ENCODE data around the gene PLTP.
"Not testable (repeated sequence)": the region's sequence is repeated elsewhere in the genome, so short reads cannot be mapped to it uniquely, and the experiment has no call there.

The PLTP gene

DNA sequence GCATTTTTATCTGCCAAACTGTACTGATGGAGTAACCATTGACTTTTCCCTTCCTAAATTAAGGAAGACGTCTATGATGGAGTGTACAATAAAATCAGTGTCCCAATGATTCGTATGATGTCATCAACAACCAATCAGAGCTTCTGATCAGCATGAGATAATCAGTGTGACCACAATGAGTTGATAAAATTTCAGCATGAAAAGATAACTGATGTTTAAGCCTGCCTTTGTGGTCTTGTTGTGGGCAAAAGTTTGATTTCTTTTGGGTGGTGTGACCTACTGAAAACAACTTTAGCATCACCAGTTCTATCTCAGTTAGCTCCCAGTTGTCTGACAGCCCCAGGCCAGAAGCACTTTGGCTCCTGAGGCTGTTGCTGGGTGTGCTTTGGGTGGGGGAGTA lies 25.8 kb upstream of the PLTP start:
- Mint-ChIP-seq H3K36me3 (ENCODE audit: insufficient read depth) (peaks cover 79% of the 10 kb centered on the region), H3K9me3 (no peaks in the 10 kb centered on the region), H3K27ac (peak overlapping the region; percentile 82 to 92), H3K4me1 (ENCODE audit: low read depth in 2 of 2) (peaks cover 21 to 24% of the 10 kb centered on the region in 2 donors), H3K27me3 (no peaks in the 10 kb centered on the region), H3K4me3 (peak overlapping the region; percentile 50 to 59)
- ATAC-seq (replicated peaks) (no peak), DNase-seq (no peak)

DNA sequence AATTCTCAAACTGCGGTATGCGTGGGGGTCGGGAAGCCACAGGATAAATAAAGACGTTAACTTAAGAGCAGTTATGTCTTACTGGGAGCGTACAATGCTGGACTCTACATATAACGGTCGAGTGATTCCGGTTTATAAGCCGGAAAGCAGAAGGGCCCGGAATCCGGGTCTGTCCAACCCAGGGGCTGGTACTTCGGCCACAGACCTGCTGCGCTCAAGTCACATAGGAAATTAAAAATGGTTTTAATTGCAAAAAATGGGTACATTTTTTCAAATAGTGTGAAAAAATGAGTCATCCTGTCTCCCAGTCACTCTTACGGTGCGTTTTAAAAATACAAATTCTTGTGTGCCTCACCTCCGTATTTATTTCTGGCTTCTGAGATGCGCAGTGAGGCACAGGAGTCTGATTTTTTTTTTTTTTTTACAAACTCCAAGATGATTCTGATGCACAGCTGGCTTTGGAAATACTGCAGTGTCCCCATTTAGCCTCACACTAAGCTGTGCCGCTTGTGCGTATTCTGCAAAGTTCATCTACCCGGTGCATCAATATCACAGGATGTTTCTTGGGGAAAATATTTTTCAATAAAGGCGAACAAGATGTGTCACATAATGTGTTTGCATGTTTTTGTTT lies 23.6 kb upstream of the PLTP start:
- peak overlapping the region; percentile 97 to 99 for H3K27ac Mint-ChIP-seq
- DNase-seq (no peak), ATAC-seq (replicated peaks) (no peak)
- no peaks in the 10 kb centered on the region for H3K9me3 Mint-ChIP-seq
- peaks cover 21 to 24% of the 10 kb centered on the region in 2 donors for H3K4me1 Mint-ChIP-seq (ENCODE audit: low read depth in 2 of 2)
- H3K4me3 Mint-ChIP-seq = peak overlapping the region; percentile 98 to 99
- H3K36me3 Mint-ChIP-seq (ENCODE audit: insufficient read depth) = peaks cover 66% of the 10 kb centered on the region
- H3K27me3 Mint-ChIP-seq = no peaks in the 10 kb centered on the region

DNA sequence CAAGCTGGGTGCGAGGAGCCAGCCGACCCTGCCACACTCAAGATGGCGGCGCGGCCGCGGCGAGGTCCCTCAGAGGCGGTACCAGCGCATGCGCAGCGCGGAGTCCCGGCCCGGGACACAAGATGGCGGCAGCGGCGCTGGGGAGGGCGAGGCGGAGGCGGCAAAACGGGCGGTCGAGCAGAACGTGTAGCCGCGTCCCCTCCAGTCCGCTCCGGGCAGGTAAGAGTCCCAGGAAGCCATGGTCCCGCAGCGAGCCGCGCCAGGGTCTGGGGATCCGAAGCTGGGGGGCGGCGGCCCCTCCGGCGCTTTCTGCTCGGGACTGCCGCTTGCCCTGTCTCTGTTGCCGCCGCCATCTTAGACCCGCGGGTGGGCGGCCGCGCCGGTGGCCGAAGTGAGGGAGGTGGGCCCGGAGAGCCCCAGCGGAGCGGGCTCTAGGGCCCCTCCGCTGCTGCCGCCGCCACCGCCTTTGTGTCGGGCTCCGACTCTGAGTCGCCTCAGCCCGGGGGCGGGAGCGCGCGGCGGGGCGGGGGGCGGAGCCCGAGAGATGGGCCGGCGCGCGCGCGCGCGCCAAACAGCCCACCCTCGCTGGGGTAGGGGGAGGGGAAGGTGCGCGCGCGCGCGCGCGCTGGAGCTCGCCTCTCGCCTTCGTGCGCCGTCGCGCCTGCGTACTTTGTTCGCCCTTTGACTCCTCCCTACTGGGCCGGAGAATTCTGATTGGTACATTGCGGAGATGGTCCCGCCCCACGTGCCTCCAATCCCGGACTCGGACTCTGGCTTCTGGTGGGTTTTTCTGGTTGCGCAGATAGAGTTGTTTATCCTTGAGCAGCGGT lies 22.8 kb upstream of the PLTP start, which contains the start of gene PCIF1:
Gene PCIF1, plus strand, starts transcription at position 98 of the 830 bp plus-strand sequence. CDS start 4,317 bp downstream, outside the sequence.
- Mint-ChIP-seq H3K36me3 (ENCODE audit: insufficient read depth) (peaks cover 60% of the 10 kb centered on the region), H3K4me3 (peak within 1 kb of the TSS; percentile 98 to 99), H3K27me3 (no peaks in the 10 kb centered on the region), H3K27ac (peak within 1 kb of the TSS; percentile 97 to 99), H3K9me3 (no peaks in the 10 kb centered on the region), H3K4me1 (ENCODE audit: low read depth in 2 of 2) (peaks cover 21 to 24% of the 10 kb centered on the region in 2 donors)
- DNase-seq = peak; percentile 99
- peak; percentile 78 for ATAC-seq (replicated peaks)

DNA sequence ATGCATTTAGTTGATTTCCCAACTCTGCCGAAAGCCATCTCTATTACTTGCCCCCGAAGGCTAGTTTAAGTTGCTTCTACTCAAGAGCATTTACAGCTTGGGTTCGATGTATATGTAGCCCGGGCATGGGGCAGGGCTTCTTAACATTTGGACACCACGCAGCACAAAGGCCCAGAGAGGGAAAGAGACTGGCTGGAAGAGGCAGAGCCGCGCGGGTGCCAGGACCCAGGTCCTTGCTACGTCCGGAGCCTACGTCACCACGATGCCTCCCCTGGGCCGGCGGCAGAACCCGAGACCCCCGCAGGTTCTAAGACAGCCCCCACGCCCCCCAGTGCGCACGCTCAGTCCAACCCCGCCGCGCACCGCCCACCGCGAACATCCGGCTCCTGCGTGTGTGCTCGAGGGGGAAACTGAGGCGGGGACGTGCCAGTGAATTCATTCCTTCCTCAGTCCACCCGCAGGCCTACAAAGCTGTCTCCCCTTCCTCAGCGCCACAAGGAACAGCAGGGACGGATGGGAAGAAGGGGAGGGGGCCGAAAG lies 22.2 kb upstream of the PLTP start:
- no peaks in the 10 kb centered on the region for H3K27me3 Mint-ChIP-seq
- ATAC-seq (replicated peaks) (peak; percentile 4), DNase-seq (peak in 2 of 3 experiments; percentile 18 to 40)
- peaks cover 53% of the 10 kb centered on the region for H3K36me3 Mint-ChIP-seq (ENCODE audit: insufficient read depth)
- peak overlapping the region; percentile 97 to 99 for H3K27ac Mint-ChIP-seq
- H3K4me1 Mint-ChIP-seq (ENCODE audit: low read depth in 2 of 2) = peaks cover 21% of the 10 kb centered on the region in 2 donors
- no peaks in the 10 kb centered on the region for H3K9me3 Mint-ChIP-seq
- peak overlapping the region; percentile 98 to 99 for H3K4me3 Mint-ChIP-seq

DNA sequence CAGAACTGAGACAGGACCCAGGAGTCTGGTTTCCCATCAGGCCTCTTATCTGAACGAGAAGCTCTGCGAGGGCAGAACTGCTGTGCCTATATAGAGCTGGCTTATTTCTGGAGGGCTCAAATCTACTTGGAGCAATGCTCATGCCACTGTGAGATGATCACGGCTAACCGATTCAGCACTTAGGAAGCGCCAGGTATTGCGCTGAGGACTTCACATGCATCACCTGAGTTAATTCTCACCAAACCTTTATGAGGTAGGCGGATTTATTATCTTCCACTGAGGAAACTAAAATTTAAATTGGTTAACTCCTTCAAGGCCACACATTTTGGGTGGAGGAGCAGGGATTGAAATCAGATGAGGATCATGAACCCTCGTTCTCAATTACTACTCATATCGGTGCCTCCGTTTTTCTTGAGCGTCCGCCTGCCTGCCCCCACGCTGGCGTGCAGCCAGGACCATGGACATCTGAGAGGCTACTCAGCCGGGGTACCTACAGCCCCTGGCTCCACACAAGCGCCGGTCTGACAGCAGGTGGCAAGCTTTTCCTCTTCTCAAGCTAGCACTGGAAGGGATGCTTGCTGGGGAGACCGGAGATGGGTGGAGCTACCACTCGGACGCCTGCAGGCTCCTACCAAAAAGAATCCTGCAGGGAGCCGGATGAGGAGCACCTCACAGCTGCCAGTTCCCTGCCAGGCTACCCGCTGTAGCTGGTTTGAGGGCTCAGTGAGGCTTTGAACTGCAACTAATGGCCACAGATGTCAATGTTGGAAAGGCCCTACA lies 21.5 kb upstream of the PLTP start:
- Mint-ChIP-seq H3K9me3 (no peaks in the 10 kb centered on the region), H3K4me3 (peak overlapping the region; percentile 98 to 99), H3K27ac (peak overlapping the region; percentile 97 to 99), H3K36me3 (ENCODE audit: insufficient read depth) (peaks cover 47% of the 10 kb centered on the region), H3K4me1 (ENCODE audit: low read depth in 2 of 2) (peaks cover 17 to 19% of the 10 kb centered on the region in 2 donors), H3K27me3 (no peaks in the 10 kb centered on the region)
- DNase-seq = peak; percentile 25 to 40 (median 28)
- ATAC-seq (replicated peaks) = no peak

DNA sequence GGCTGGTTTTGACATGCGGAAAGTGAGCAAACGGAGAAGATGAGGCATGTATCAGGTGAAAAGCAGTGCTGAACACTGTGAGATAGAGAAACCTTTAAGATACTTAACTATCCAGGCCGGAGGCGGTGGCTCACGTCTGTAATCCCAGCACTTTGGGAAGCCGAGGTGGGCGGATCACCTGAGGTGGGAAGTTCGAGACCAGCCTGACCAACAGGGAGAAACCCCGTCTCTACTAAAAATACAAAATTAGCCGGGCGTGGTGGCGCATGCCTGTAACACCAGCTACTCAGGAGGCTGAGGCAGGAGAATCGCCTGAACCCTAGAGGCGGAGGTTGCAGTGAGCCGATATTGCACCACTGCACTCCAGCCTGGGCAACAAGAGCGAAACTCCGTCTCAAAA lies 19.7 kb upstream of the PLTP start:
- ATAC-seq (replicated peaks); H3K4me3 Mint-ChIP-seq: not testable (repeated sequence)

DNA sequence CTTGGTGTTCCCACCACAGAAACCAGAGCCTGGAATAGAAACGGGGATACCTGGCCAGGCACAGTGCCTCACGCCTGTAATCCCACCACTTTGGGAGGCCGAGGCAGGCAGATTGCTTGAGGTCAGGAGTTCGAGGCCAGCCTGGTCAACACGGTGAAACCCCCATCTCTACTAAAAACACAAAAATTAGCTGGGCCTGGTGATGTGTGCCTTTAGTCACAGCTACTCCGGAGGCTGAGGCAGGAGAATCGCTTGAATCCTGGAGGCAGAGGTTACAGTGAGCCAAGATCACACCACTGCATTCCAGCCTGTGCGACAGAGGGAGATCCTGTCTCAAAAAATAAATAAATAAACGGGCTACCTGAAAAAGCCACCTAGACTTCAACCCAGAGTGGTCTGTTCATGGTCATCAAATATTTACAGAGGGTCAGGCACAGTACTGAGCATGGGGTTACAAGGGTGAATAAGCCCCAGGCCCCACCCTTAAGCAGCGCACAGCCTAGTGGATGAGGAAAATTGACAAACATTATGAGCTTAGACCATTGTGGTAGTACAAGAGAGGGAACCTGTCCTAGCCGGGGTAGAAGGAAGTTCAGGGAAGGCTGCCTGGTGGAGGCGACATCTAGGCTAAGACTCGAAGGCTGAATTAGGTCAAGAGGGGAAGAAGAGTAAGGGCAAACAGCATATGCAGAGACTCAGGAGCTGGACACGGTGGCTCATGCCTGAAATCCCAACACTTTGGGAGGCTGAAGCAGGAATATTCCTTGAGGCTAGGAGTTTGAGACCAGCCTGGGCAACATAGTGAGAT lies 15.3 kb upstream of the PLTP start:
- H3K4me1 Mint-ChIP-seq (ENCODE audit: low read depth in 2 of 2) = no peaks in the 10 kb centered on the region
- no peaks in the 10 kb centered on the region for H3K9me3 Mint-ChIP-seq
- H3K36me3 Mint-ChIP-seq (ENCODE audit: insufficient read depth) = peaks cover 3% of the 10 kb centered on the region
- DNase-seq (no peak), ATAC-seq (replicated peaks) (no peak)
- no peak overlapping the region for H3K4me3 Mint-ChIP-seq
- H3K27ac Mint-ChIP-seq = peak overlapping the region in 1 of 2 donors; percentile 63
- peaks cover 0 to 6% of the 10 kb centered on the region in 2 donors for H3K27me3 Mint-ChIP-seq

More for the DNA sequence above, 19.7 kb upstream of the PLTP start:
- not testable (repeated sequence) for H3K27ac Mint-ChIP-seq; DNase-seq; H3K9me3 Mint-ChIP-seq; H3K27me3 Mint-ChIP-seq; H3K4me1 Mint-ChIP-seq (ENCODE audit: low read depth in 2 of 2)
- peaks cover 34% of the 10 kb centered on the region for H3K36me3 Mint-ChIP-seq (ENCODE audit: insufficient read depth)

DNA sequence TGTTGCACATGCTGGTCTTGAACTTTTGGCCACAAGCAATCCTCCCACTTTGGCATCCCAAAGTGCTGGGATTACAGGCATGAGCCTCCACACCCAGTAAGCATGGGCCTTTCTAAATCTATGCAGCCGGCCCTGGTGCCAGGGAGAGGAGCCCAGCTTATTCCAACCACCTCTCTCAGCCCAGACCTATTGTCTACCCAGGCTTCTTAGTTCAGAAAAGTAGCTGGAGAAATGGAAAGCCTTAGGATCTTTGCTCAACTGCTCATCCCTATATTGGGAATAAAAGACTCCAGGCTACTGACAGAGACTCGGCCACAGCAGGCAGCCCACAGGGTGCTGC lies 14.7 kb upstream of the PLTP start:
- H3K4me3 Mint-ChIP-seq = no peak overlapping the region
- ATAC-seq (replicated peaks) = no peak
- no peaks in the 10 kb centered on the region for H3K9me3 Mint-ChIP-seq
- DNase-seq = no peak
- peaks cover 3% of the 10 kb centered on the region for H3K36me3 Mint-ChIP-seq (ENCODE audit: insufficient read depth)
- peaks cover 5 to 12% of the 10 kb centered on the region in 2 donors for H3K27me3 Mint-ChIP-seq
- no peak overlapping the region for H3K27ac Mint-ChIP-seq
- H3K4me1 Mint-ChIP-seq (ENCODE audit: low read depth in 2 of 2) = no peaks in the 10 kb centered on the region

DNA sequence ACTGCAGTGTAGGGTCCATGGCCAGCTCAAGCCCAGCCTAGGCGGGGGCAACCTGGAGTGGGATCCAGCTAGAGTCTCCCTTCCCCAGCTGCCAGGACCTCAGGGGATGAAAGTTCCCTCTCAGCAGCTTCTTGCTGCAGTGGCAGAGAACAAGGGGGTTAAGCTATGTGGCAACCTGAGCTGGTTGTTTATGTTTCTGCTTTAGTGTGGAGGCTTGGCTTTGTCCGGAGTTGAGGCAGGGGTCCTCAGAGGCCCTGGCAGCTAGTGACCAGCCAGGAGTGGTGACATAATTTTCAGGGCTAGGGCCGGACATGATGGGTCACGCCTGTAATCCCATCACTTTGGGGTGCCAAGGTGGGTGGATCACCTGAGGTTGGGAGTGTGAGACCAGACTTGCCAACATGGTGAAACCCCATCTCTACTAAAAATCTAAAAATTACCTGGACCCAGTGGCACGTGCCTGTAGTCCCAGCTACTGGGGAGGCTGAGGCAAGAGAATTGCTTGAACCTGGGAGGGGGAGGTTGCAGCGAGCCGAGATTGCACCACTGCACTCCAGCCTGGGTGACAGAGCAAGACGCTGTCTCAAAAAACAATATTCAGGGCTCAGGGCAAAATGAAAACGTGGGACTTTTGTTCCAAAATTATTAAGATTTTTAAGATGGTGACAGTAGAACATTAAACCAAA lies 14.0 kb upstream of the PLTP start:
- Mint-ChIP-seq H3K36me3 (ENCODE audit: insufficient read depth) (peaks cover 3% of the 10 kb centered on the region), H3K4me1 (ENCODE audit: low read depth in 2 of 2) (no peaks in the 10 kb centered on the region), H3K4me3 (no peak overlapping the region), H3K27me3 (peaks cover 12 to 19% of the 10 kb centered on the region in 2 donors), H3K9me3 (no peaks in the 10 kb centered on the region), H3K27ac (no peak overlapping the region)
- ATAC-seq (replicated peaks) (no peak), DNase-seq (no peak)

DNA sequence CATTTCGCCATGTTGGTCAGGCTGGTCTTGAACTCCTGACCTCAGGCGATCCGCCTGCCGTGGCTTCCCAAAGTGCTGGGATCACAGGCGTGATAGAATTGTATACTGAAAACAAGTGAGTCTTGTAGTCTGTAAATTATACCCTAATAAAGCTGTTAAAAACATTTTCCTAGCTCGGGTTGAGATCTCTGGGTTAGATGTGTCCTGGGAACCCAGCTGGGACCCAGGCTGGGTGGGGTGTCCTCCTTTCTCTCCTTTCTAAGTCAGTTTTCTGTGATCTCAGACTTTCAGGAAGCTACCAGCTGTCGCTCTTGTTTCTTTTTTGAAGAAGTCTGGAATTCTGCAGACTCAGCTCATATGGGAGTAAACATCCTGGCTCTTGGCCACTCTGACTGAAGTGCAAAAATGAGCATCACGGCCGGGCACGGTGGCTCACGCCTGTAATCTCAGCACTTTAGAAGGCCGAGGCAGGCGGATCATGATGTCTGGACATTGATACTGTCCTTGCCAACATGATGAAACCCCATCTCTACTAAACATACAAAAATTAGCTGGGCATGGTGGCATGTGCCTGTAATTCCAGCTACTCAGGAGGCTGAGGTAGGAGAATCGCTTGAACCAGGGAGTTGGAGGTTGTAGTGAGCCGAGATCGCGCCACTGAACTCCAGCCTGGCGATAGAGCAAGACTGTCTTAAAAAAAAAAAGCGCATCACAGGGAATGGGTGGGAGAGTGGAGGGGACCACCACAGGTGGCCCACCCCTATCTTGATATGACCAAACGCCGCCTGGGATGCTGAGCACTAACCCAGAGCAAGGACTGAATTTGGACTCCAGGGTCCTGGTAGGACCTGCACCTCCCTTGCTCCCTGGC lies 12.7 kb upstream of the PLTP start:
- DNase-seq (no peak), ATAC-seq (replicated peaks) (no peak)
- Mint-ChIP-seq H3K4me3 (no peak overlapping the region), H3K27me3 (peaks cover 23 to 33% of the 10 kb centered on the region in 2 donors), H3K36me3 (ENCODE audit: insufficient read depth) (peaks cover 3% of the 10 kb centered on the region), H3K9me3 (no peaks in the 10 kb centered on the region), H3K4me1 (ENCODE audit: low read depth in 2 of 2) (no peaks in the 10 kb centered on the region), H3K27ac (no peak overlapping the region)

DNA sequence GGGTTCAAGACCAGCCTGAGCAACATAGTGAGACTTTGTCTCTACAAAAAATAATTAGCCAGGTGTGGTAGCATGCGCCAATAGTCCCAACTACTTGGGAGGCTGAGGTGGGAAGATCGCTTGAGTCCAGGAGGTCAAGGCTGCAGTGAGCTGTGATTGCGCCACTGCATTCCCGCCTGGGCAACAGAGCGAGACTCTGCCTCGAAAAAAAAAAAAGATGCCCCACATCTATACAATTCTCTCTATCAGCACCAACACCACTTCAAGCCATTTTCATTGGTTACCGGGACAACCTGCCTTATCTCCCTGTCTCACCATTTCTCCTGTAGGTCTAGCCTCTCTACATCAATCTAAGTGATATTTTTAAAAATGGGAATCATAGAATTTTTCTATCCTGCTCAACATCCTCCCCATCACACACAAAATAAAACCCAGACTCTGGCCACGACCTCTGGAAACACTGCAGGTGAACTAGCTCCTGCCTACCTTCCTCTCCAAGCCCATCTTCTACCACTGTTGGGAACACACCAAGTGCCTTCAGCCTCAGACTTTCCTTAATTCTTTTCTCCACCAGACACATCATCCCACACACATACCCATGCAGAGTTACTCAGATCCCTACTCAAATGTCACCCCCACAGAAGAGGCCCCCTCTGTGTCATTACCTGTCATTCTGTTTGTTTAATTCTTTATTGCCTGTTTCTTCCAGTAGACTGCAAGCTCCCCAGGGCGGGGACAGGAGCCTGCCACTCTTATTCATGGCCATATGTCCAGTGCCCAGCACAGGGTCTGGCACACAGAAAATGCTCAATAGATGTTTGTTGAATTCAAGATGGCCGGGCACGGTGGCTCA lies 9.6 kb upstream of the PLTP start:
- no peak for ATAC-seq (replicated peaks)
- peaks cover 29 to 56% of the 10 kb centered on the region in 2 donors for H3K27me3 Mint-ChIP-seq
- DNase-seq = no peak
- H3K27ac Mint-ChIP-seq = no peak overlapping the region
- no peak overlapping the region for H3K4me3 Mint-ChIP-seq
- no peaks in the 10 kb centered on the region for H3K36me3 Mint-ChIP-seq (ENCODE audit: insufficient read depth)
- no peaks in the 10 kb centered on the region for H3K4me1 Mint-ChIP-seq (ENCODE audit: low read depth in 2 of 2)
- H3K9me3 Mint-ChIP-seq = no peaks in the 10 kb centered on the region

Measured in effector memory CD8-positive, alpha-beta T cell (primary cell).